GM12891 (cell line): ENCODE measurements around the gene TCF7L1.

Source experiments
- DNase-seq: peaks from one replicate; pipeline ENCODE4 v3.0.0; 2011; ENCODE audit warnings: low spot score; ENCODE audit not compliant: insufficient read length
- FAIRE-seq: peaks from 2 replicates; lab custom pipeline; 2011; peaks lifted over from hg19 to GRCh38; lab: Jason Lieb, UNC
- PAX5 ChIP-seq: IDR thresholded peaks from 2 replicates; pipeline ENCODE4 v1.6.1; 2011; ENCODE audit warnings: low read length, moderate library complexity, mild to moderate bottlenecking; ENCODE audit not compliant: insufficient read depth, severe bottlenecking
- POLR2A ChIP-seq: IDR thresholded peaks from 2 replicates; pipeline ENCODE4 v1.6.1; 2011; ENCODE audit warnings: low read depth, low read length, control low read depth
- POLR2AphosphoS5 ChIP-seq: IDR thresholded peaks from 2 replicates; pipeline ENCODE4 v1.6.1; 2011; ENCODE audit warnings: low read depth, low read length, control low read depth
- POU2F2 ChIP-seq: IDR thresholded peaks from 2 replicates; pipeline ENCODE4 v1.6.1; 2011; ENCODE audit warnings: low read depth, mild to moderate bottlenecking, control low read depth, low read length, moderate library complexity
- SPI1 ChIP-seq: IDR thresholded peaks from 2 replicates; pipeline ENCODE4 v1.6.1; 2011; ENCODE audit warnings: low read depth, low read length, control low read depth
- TAF1 ChIP-seq: IDR thresholded peaks from 2 replicates; pipeline ENCODE4 v1.6.1; 2011; ENCODE audit warnings: low read depth, low read length, control low read depth

The TCF7L1 gene

DNA sequence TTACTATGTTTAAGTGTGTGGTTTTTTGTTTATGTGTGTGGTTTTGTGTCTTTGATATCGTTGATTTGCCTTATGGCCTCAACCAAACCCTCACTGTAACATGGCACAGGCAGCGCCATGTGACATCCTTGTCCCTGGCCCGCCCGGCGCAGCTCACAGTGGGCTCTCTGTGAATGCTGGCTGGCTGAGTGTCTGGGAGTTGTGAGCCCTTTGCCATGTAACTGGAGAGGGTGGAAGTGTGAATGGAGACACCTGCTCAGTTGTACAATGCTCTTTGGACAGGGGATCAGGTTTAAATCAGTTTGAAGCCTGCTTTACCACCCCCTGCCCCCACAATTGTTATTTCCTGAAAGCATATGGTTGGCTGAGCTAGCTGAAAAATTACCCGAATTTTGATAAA is 41.8 kb downstream of the TCF7L1 start:
- TF ChIP-seq POLR2A (no peak), TAF1 (no peak), PAX5 (no peak), SPI1 (no peak), POU2F2 (no peak), POLR2AphosphoS5 (no peak)
- DNase-seq: no peak
- no peak for FAIRE-seq

DNA sequence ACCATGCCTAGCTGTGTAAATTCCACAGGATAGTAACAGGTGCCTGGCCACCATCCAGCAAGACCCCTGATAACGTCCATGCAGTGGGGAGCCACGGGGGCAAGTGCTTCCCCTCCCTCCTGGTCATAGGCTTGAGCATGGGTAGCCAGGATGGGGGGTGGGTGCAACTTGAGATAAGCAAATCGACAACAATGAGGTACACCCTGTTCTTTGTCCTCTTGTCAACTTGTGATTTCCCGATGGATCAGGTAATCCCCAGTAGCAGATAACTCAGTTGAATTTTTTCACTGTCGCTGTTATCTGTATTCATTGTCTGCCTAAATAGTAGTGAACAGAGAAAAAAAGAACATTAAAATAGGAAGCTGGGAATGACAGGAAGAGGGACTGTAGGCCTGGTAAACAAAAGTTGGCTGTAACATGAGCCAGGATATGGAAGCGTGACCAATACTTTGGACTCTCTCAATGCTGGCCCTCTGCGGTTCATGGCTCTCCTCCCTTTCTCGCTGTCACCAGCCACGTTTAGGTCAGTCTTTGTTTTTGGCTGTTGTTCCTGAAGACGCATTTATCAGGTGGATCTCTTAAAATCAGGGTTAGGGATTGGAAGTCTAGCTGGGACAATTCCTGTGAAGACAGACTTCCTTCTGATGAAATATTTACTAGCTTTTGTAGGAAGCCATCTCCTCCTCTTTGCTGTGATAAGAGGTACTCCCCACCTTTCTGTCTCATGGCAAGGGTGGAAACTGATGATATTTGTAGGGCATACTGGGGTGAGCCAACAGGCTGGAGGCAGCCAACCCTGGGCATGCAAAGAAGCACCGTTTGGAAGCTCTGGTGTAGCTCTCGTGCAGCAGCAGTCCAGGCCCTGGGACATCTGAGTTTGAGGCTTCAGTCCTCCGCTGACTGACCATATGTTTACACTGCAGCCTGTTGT is 42.4 kb downstream of the TCF7L1 start:
- TF ChIP-seq POU2F2 (no peak), POLR2AphosphoS5 (no peak), POLR2A (no peak), TAF1 (no peak), PAX5 (no peak), SPI1 (no peak)
- DNase-seq (no peak), FAIRE-seq (no peak)

DNA sequence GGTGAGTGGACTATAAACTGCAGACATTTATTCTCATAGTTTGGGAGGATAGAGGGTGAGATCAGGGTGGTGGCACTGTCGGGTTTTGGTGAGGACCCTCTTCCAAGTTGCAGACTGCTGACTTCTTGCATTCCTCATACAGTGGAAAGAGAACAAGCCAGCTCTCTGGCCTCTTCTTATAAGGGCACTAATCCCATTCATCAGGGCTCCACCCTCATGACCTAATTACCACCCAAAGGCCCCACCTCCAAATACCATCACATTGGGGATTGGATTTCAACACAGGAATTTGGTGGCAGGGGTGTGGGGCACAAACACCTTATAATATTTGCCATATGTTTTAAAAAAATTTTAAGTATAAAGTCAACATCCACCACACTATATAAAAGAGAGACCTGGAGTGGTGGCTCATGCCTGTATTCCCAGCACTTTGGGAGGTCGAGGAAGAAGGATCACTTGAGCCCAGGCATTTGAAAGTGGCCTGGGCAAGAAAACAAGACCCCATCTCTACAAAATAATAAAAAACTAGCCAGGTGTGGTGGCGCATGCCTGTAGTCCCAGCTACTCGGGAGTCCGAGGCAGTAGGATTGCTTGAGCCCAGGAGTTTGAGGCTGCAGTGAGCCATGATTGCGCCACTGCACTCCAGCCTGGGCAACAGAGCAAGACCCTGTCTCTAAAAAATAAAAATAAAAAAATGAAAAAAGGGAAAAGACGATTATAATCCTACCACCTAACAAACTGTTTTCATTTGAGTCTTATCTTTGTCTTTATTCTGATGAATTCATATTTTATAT is 44.0 kb downstream of the TCF7L1 start:
- DNase-seq: no peak
- TF ChIP-seq SPI1: no peak
- no peak for TF ChIP-seq PAX5
- no peak for TF ChIP-seq POLR2A
- TF ChIP-seq POLR2AphosphoS5: no peak
- no peak for TF ChIP-seq POU2F2
- FAIRE-seq: no peak

DNA sequence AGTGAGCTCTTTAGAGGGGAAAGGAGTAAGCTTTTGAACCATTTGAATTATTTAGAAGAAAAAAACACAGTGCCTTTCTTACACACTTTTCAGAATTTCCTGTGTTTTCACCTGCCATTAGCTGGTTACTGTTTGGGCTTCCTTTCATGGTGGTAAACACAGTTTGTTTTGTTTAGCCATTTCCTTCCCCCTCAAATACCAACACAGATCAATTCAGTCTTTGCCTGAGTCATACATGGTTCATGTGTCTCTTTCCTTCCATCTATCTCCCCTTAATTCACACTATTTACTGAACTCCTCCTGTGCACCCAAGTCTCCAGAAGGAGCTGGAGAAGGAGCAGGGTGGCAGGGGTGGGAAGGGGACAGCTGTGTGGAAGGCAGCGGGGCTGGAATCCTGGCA is 45.0 kb downstream of the TCF7L1 start:
- no peak for DNase-seq
- no peak for FAIRE-seq
- TF ChIP-seq POLR2AphosphoS5 (no peak), POU2F2 (no peak), TAF1 (no peak), SPI1 (no peak), PAX5 (no peak), POLR2A (no peak)

DNA sequence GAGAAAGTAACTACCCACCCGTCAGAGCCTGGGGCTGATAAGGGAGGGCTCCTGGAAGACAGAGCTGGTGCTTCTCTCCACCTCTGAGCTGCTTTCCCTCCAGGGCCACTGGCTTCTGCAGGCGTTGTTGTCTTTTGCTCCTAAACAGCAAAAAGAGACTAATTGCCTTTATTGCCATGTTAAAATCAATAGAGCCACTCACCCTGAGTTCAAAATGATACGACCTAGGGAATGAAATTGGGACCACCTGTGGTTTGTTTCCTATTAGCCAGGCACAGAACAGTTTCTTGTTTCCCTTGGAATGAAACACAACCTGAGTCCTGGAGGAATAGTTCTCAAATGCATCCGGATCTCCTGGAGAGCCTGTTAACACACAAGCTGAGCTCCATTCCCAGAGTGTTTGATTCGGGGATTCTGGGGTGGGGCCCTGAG is 45.8 kb downstream of the TCF7L1 start:
- TF ChIP-seq POLR2AphosphoS5: no peak
- TF ChIP-seq POLR2A: no peak
- no peak for TF ChIP-seq TAF1
- no peak for TF ChIP-seq POU2F2
- TF ChIP-seq PAX5: no peak
- no peak for TF ChIP-seq SPI1
- FAIRE-seq (no peak), DNase-seq (no peak)

DNA sequence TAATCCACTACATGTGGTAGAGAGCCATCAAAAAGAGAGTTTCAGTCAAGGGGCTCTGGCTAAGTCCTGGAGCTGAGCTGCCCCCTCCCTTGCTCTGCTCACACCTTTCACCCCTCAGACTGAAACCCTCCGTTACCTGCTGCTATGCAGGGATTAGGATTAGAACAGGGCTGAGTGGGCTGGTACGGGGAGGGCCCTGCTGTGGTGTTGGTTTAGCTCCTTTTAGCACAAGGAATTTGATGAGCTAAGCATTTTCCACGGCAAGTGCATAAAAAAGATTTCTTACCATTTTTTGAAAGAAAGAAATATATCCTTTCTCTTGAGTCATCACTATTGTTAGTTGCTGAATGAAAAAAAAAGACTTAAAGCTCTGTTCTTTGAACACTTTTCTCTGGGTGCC is 46.3 kb downstream of the TCF7L1 start:
- DNase-seq (no peak), FAIRE-seq (no peak)
- no peak for TF ChIP-seq POLR2AphosphoS5

DNA sequence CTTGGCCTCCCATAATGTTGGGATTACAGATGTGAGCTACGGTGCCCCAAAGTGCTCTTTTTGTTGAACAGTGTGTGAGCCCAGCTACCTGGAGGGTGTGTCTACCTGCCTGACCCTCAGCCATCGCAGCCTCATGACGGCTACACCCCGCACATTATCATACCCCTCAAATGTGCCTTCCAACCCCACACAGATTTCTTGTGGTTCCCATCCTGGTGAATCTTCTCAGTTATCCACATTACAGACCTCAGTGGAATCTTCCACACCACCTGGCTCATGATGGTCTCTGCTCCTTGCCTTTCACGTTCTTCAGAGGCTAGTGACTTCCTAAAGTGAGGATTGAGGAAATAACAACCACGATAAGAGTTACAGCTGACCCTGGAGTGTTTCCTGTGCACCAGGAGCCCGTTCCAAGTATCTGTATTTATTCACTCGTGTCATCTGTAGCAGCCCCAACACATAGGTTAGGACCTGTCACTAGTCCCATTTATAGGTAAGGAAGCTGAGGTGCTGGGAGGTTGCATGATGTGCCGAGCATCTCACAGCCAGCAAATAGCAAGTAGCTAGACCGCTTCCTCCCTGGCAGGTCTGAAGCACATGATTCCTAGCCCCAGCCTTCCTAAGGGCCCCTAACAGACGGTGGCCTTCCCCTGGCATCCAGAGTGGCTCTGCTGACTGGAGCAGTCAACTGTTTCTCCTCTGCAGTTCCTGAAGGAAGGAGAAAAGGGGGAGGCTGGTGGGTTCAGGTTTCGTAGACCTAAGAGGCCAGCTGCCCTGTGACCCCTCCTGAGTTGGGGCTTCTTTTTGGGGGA is 47.3 kb downstream of the TCF7L1 start:
- FAIRE-seq (no peak), DNase-seq (no peak)
- TF ChIP-seq POLR2A: no peak
- TF ChIP-seq TAF1: no peak
- no peak for TF ChIP-seq SPI1
- TF ChIP-seq PAX5: no peak
- no peak for TF ChIP-seq POU2F2
- TF ChIP-seq POLR2AphosphoS5: no peak

DNA sequence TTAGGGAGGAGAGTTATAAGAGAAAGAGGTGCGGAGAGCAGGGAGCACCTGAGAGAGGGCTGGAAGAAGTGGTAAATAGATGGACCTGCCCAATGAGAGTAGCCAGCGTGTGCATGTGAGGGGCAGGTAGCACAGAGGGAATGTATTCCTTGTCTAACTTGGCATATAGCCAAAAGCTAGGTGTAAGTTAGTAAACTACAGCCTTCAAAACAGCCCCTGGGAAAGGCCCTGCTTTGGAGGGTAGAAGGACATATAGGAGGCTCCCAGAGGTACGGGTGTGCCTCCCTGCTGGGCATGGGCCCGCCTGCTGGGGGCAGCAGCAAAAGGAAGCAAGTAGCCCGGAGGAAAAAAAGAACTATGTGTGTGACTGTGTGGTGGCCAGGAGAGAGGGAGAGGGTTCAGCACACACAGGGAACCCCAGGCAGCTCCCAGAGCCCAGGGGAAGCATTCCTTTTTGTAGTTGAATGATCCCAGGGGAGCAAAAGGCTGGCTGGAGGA is 48.0 kb downstream of the TCF7L1 start:
- DNase-seq (no peak), FAIRE-seq (no peak)

More for the DNA sequence above, 48.0 kb downstream of the TCF7L1 start:
- no peak for TF ChIP-seq POLR2AphosphoS5
- TF ChIP-seq PAX5: no peak
- TF ChIP-seq TAF1: no peak
- TF ChIP-seq POU2F2: no peak
